ENCODE data around the gene SLC52A1. TPM values are rescaled to one million over a fixed set of nuclear protein-coding genes. Genes with fewer than 3 reads are reported as not detected.

SLC52A1 gene
- total RNA-seq, 2 donors from 2014 or later = 0.23 to 0.46 TPM

- ATAC-seq (replicated peaks in 1 of 2) = no peak
- no peak overlapping the region for H3K4me3 Mint-ChIP-seq
Observed at GRCh38 chr17:5023588-5024147, 11.6 kb downstream of the SLC52A1 start.

GRCh38 chr17:5022171-5022711 lies 13.0 kb downstream of the SLC52A1 start:
- H3K27ac Mint-ChIP-seq = no peak overlapping the region
- no peak for ATAC-seq (replicated peaks in 1 of 2)
- H3K4me1 Mint-ChIP-seq (ENCODE audit: low read depth) = peaks cover 12% of the 10 kb centered on the region
- peaks cover 0 to 6% of the 10 kb centered on the region in 2 donors for H3K36me3 Mint-ChIP-seq (ENCODE audit: insufficient read depth in 2 of 2)
- H3K9me3 Mint-ChIP-seq = no peaks in the 10 kb centered on the region
- DNase-seq = no peak
- no peak overlapping the region for H3K4me3 Mint-ChIP-seq
- no peaks in the 10 kb centered on the region for H3K27me3 Mint-ChIP-seq (ENCODE audit: low read depth)

More at GRCh38 chr17:5023588-5024147, 11.6 kb downstream of the SLC52A1 start:
- no peak for DNase-seq
- H3K4me1 Mint-ChIP-seq (ENCODE audit: low read depth) = peaks cover 12% of the 10 kb centered on the region
- peaks cover 0 to 4% of the 10 kb centered on the region in 2 donors for H3K36me3 Mint-ChIP-seq (ENCODE audit: insufficient read depth in 2 of 2)
- no peaks in the 10 kb centered on the region for H3K27me3 Mint-ChIP-seq (ENCODE audit: low read depth)
- H3K27ac Mint-ChIP-seq = no peak overlapping the region
- no peaks in the 10 kb centered on the region for H3K9me3 Mint-ChIP-seq

DNA sequence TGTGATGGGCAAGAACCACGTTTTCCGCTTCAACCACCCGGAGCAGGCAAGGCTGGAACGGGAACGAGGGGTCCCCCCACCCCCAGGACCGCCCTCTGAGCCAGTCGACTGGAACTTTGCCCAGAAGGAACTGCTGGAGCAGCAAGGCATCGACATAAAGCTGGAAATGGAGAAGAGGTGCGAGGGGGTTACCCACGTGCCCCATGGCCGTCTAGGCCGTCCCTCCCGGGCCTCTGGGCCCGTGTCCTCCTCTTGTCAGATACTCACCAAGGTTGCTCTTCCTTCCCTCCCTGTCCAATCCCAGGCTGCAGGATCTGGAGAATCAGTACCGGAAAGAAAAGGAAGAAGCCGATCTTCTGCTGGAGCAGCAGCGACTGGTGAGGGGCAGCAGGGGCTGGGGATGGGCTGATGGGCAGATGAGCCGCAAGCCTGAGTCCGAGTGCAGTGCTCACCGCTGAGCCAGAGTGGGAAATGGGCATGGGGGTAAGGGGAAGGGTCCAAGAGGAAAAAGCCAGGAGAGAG lies 14.7 kb downstream of the SLC52A1 start:
- Mint-ChIP-seq H3K9me3 (no peaks in the 10 kb centered on the region), H3K27me3 (ENCODE audit: low read depth) (no peaks in the 10 kb centered on the region), H3K27ac (no peak overlapping the region), H3K36me3 (ENCODE audit: insufficient read depth in 2 of 2) (peaks cover 0 to 6% of the 10 kb centered on the region in 2 donors), H3K4me1 (ENCODE audit: low read depth) (peaks cover 12% of the 10 kb centered on the region), H3K4me3 (no peak overlapping the region)
- no peak for ATAC-seq (replicated peaks in 1 of 2)
- DNase-seq = no peak

GRCh38 chr17:5019475-5019956 lies 15.7 kb downstream of the SLC52A1 start:
- Mint-ChIP-seq H3K27ac (peak overlapping the region; percentile 21), H3K4me1 (ENCODE audit: low read depth) (peaks cover 12% of the 10 kb centered on the region), H3K27me3 (ENCODE audit: low read depth) (no peaks in the 10 kb centered on the region), H3K4me3 (no peak overlapping the region), H3K9me3 (no peaks in the 10 kb centered on the region), H3K36me3 (ENCODE audit: insufficient read depth in 2 of 2) (peaks cover 0 to 9% of the 10 kb centered on the region in 2 donors)
- DNase-seq (peak; percentile 61 to 64), ATAC-seq (replicated peaks in 1 of 2) (peak; percentile 87 to 88)

DNA sequence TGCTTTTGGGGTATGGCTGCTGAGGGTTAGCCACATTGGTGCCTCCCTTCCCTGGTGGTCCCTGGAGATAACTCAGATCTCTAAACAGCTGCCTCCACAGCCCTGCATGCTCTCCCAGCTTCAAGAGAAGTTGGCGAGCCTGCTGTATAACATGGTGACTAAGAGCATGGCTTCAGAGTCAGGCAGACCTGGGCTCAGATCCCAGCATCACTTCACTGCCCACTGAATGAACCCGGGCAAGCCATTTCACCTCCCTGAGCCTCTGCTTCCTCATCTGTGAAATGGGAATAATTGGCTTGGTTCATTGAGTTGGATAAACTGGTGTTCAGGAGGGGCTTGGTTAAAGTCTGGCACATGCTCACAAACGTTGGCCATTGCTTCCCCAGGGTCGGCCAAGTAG lies 20.9 kb downstream of the SLC52A1 start:
- Mint-ChIP-seq H3K4me1 (ENCODE audit: low read depth) (peaks cover 22% of the 10 kb centered on the region), H3K27ac (no peak overlapping the region), H3K9me3 (no peaks in the 10 kb centered on the region), H3K4me3 (no peak overlapping the region), H3K27me3 (ENCODE audit: low read depth) (no peaks in the 10 kb centered on the region), H3K36me3 (ENCODE audit: insufficient read depth in 2 of 2) (peaks cover 5 to 8% of the 10 kb centered on the region in 2 donors)
- no peak for DNase-seq
- ATAC-seq (replicated peaks in 1 of 2) = no peak

GRCh38 chr17:5011928-5012327 lies 23.3 kb downstream of the SLC52A1 start:
- peak; percentile 80 to 98 for ATAC-seq (replicated peaks in 1 of 2)
- Mint-ChIP-seq H3K36me3 (ENCODE audit: insufficient read depth in 2 of 2) (peaks cover 9 to 10% of the 10 kb centered on the region in 2 donors), H3K4me1 (ENCODE audit: low read depth) (peaks cover 16% of the 10 kb centered on the region), H3K27me3 (ENCODE audit: low read depth) (no peaks in the 10 kb centered on the region), H3K27ac (peak overlapping the region; percentile 85), H3K4me3 (peak overlapping the region in 1 of 2 donors; percentile 52), H3K9me3 (no peaks in the 10 kb centered on the region)
- peak; percentile 56 to 67 for DNase-seq

- H3K4me3 Mint-ChIP-seq = no peak overlapping the region
Observed at GRCh38 chr17:5003214-5003867, 31.9 kb downstream of the SLC52A1 start.

DNA sequence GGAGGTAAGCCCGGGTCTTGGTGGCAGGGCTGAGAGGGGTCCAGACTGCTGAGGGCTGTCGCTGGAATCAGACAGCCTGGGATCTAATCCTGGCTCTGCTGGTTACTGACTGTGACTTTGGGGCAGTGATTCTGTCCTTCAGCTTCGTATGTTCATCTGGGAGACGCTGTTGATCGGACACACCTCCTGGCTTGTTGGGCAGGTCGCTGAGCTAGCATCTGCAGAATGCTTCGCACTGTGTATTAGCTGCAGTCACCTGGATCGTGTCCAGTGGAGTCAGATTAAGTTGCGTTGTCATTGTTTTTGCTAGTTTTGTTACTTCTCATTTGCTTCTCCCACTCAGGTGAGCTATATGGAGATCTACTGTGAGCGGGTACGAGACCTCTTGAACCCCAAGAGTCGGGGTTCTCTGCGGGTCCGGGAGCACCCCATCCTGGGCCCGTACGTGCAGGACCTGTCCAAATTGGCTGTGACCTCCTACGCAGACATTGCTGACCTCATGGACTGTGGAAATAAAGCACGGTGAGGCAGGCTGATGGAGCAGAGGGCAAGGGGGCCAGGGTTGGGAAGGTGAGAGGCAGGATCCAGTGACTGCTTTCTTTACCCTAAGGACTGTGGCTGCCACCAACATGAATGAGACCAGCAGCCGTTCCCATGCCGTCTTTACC lies 33.0 kb downstream of the SLC52A1 start:
- DNase-seq (no peak), ATAC-seq (replicated peaks in 1 of 2) (no peak)
- Mint-ChIP-seq H3K27ac (no peak overlapping the region), H3K4me3 (no peak overlapping the region), H3K4me1 (ENCODE audit: low read depth) (peaks cover 19% of the 10 kb centered on the region), H3K27me3 (ENCODE audit: low read depth) (no peaks in the 10 kb centered on the region), H3K9me3 (no peaks in the 10 kb centered on the region), H3K36me3 (ENCODE audit: insufficient read depth in 2 of 2) (peaks cover 5 to 16% of the 10 kb centered on the region in 2 donors)

More at GRCh38 chr17:5003214-5003867, 31.9 kb downstream of the SLC52A1 start:
- DNase-seq = no peak
- H3K4me1 Mint-ChIP-seq (ENCODE audit: low read depth) = peaks cover 19% of the 10 kb centered on the region
- H3K36me3 Mint-ChIP-seq (ENCODE audit: insufficient read depth in 2 of 2) = peaks cover 9 to 20% of the 10 kb centered on the region in 2 donors
- H3K9me3 Mint-ChIP-seq = no peaks in the 10 kb centered on the region
- no peak for ATAC-seq (replicated peaks in 1 of 2)
- no peak overlapping the region for H3K27ac Mint-ChIP-seq
- H3K27me3 Mint-ChIP-seq (ENCODE audit: low read depth) = no peaks in the 10 kb centered on the region

DNA sequence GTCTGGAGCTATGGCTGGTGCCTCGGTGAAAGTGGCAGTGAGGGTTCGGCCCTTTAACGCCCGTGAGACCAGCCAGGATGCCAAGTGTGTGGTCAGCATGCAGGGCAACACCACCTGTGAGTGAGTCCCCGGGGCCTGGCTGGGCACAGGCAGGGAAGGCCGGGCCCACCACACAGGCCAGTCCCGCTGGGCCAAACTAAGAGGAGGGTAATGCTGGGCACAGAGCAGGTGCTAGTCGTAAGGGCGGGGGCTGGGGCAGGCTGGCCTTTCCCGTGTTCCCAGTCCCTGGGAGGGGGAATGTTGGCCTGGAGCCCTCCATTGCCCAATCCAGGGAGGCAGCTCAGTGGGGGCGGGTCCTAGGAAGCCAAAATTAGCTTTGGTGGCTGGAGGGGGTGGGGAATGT lies 35.0 kb downstream of the SLC52A1 start:
- Mint-ChIP-seq H3K27me3 (ENCODE audit: low read depth) (no peaks in the 10 kb centered on the region), H3K4me3 (no peak overlapping the region), H3K4me1 (ENCODE audit: low read depth) (peaks cover 31% of the 10 kb centered on the region), H3K27ac (no peak overlapping the region), H3K9me3 (no peaks in the 10 kb centered on the region), H3K36me3 (ENCODE audit: insufficient read depth in 2 of 2) (peaks cover 3 to 14% of the 10 kb centered on the region in 2 donors)
- no peak for DNase-seq
- no peak for ATAC-seq (replicated peaks in 1 of 2)

GRCh38 chr17:4999430-5000093 lies 35.7 kb downstream of the SLC52A1 start:
- no peak for ATAC-seq (replicated peaks in 1 of 2)
- peak overlapping the region; percentile 29 for H3K27ac Mint-ChIP-seq
- no peak for DNase-seq

GRCh38 chr17:4998732-4999429 lies 36.3 kb downstream of the SLC52A1 start:
- Mint-ChIP-seq H3K27me3 (ENCODE audit: low read depth) (no peaks in the 10 kb centered on the region), H3K4me1 (ENCODE audit: low read depth) (peaks cover 35% of the 10 kb centered on the region), H3K9me3 (no peaks in the 10 kb centered on the region), H3K27ac (peak overlapping the region; percentile 87), H3K36me3 (ENCODE audit: insufficient read depth in 2 of 2) (peaks cover 3 to 6% of the 10 kb centered on the region in 2 donors), H3K4me3 (peak overlapping the region; percentile 93 to 95)
- ATAC-seq (replicated peaks in 1 of 2) (no peak), DNase-seq (peak in 1 of 2 donors; percentile 14)

More at GRCh38 chr17:4999430-5000093, 35.7 kb downstream of the SLC52A1 start:
- no peaks in the 10 kb centered on the region for H3K9me3 Mint-ChIP-seq
- peaks cover 35% of the 10 kb centered on the region for H3K4me1 Mint-ChIP-seq (ENCODE audit: low read depth)
- peak overlapping the region; percentile 93 to 95 for H3K4me3 Mint-ChIP-seq
- H3K27me3 Mint-ChIP-seq (ENCODE audit: low read depth) = no peaks in the 10 kb centered on the region
- peaks cover 3 to 10% of the 10 kb centered on the region in 2 donors for H3K36me3 Mint-ChIP-seq (ENCODE audit: insufficient read depth in 2 of 2)

All from activated T-cell treated with anti-CD3 and anti-CD28 coated beads, Interleukin-2, amount 50 U/mL, for 72 hours (primary cell).